Peyer's patch (tissue), 4 donors: ENCODE data around the gene KRT32.

Source experiments
- CTCF ChIP-seq, 6 experiments: fragments of 450-650 bp in 4 of 6; fragments of 200-600 bp in 2 of 6; sonication (generic) in 1 of 6; IDR thresholded peaks; one replicate each; pipeline ENCODE4 v1.5.1; 2017 to 2019; ENCODE audit warnings: antibody characterized with exemption in 6 of 6, mild to moderate bottlenecking in 3 of 6, moderate library complexity in 1 of 6
- POLR2A ChIP-seq, 2 donors: fragments of 450-650 bp; IDR thresholded peaks; one replicate each; pipeline ENCODE4 v1.5.1; 2017; ENCODE audit warnings: antibody characterized with exemption in 2 of 2, mild to moderate bottlenecking in 2 of 2, moderate library complexity in 2 of 2

DNA sequence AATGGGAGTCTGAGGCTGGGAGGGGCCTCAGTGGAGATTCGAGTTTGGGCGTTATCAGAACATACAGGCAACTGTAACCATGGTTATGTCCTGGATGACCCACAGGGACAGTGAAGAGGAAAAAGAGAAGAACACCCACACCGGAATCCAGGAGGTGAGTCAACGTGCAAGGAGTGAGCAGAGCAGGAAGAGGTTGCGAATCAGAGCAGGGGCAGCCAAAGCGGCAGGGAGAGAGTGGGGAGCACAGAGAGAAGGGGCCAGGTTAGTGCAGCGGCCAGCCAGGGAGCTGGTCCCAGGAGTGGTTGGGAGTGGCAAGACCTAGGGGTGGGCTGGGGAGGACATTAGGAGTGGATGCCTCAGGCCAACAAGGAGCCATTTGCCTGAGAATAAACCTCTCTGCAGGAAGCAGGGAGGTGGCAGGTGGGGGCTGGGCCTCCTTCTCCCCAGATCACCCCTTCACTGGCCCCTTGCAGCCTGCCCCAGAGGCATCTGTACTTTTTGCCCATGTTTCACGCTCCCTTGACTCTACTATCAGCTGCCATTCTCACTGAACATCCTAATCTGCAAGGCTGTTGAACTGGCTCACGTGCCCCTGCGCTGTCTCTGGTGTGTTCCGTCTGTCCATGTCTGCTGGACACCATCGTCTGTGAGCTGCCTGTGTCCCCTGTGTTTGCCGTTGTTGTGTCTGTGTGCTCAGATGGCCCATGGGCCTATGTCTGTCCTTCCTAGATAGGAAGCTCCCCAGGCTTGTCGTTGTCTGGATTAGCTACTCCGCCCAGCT lies 33.1 kb upstream of the KRT32 start:
- TF ChIP-seq CTCF (IDR thresholded peaks at IDR 0.05): no peak
- TF ChIP-seq POLR2A (IDR thresholded peaks at IDR 0.05): no peak
